HEK293T (cell line): ENCODE results near the gene GSTM5.
"Not testable (repeated sequence)": the region's sequence is repeated elsewhere in the genome, so short reads cannot be mapped to it uniquely, and the experiment has no call there.

Experiments used
- CTBP1 ChIP-seq: fragments of 450-650 bp; IDR thresholded peaks from 2 replicates; pipeline ENCODE4 v1.6.1; 2016; ENCODE audit warnings: borderline replicate concordance
- FOXK2 ChIP-seq: fragments of 450-650 bp; IDR thresholded peaks from 2 replicates; pipeline ENCODE4 v1.6.1; 2016; ENCODE audit warnings: mild to moderate bottlenecking
- NFRKB ChIP-seq: fragments of 450-650 bp; IDR thresholded peaks from 2 replicates; pipeline ENCODE4 v1.6.1; 2016; ENCODE audit warnings: mild to moderate bottlenecking, moderate library complexity
- SP1 ChIP-seq: fragments of 450-650 bp; IDR thresholded peaks from 2 replicates; pipeline ENCODE4 v1.6.1; 2017
- SUZ12 ChIP-seq: fragments of 450-650 bp; IDR thresholded peaks from 2 replicates; pipeline ENCODE4 v1.6.1; 2016; ENCODE audit warnings: mild to moderate bottlenecking

DNA sequence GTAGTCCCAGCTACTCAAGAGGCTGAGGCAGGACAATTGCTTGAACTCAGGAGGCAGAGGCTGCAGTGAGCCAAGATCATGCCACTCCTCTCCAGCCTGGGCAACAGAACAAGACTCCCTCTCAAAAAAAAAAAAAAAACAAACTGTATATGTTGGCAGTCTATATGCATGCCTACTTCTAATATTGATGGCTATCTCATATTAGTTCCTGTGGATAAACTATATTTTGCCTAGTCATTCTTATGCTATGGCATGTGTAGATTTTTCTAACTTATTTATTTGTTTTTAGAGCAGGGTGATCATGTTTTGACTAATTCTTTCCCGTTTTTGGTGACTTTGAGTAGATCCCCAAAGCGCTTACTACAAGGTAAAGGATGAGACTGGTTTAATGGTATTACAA lies 33.4 kb upstream of the GSTM5 start:
- TF ChIP-seq SP1, CTBP1, SUZ12, FOXK2, NFRKB: not testable (repeated sequence)
